ENCODE results near the gene TBC1D22A. TPM values are rescaled to one million over a fixed set of nuclear protein-coding genes. Genes with fewer than 3 reads are reported as not detected.

Gene TBC1D22A
- total RNA-seq, 1 experiment from 2014 or later = 20.9 TPM

DNA sequence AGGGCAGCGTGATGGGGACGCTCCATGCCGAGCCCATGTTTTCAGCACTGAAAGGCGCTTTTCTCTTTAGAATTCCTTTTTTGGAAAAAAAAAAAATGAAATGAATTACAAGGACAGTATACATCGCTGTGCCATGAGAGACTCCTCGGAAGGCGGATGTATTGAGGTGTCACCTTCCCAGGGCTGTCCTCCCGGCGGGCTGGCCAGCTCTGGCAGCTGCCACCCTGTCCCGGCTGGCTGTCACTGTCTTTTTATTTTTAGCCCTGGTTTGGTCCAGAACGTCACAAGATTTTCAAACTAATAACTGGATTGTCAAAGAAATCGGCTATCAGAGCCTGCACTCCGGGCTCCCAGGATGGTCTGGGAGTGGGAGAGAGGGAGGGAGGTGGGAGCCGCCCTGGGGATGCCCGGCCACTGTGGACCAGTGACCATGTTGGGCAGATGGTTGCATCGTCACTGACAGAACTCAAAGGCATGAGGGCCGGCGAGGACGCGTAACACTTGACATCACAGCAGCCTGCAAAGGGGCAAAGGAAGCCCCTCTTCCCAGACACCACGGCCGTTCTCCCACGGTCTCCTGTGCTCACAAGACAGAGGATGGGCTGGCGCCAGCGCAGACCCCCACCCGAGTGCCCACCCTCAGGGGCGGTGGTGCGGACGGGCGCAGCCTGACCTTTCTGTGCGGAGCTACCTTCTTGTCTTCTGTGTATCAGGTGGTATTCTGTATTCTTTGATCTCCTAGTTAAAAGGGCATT lies 392.9 kb downstream of the TBC1D22A start:
- DNase-seq (ENCODE audit: low read depth, low spot score) (no peak), ATAC-seq (no peak)
- Histone ChIP-seq H3K27ac (ENCODE audit: low read depth, low read length) (no peak overlapping the region), H3K9me2 (ENCODE audit: insufficient read depth) (no peaks in the 10 kb centered on the region), H3K9ac (ENCODE audit: low read length) (no peak overlapping the region), H2AFZ (ENCODE audit: low read depth, low read length, poor library complexity, severe bottlenecking) (no peak overlapping the region), H3K4me1 (ENCODE audit: control insufficient read depth in 1 of 2, insufficient read depth in 2 of 2, low read length in 2 of 2) (peaks cover 0 to 10% of the 10 kb centered on the region in 2 experiments; a peak in 2 of 4 replicates), H3K4me2 (ENCODE audit: low read length) (no peak overlapping the region), H3K27me3 (ENCODE audit: insufficient read depth, low read length) (no peaks in the 10 kb centered on the region), H4K20me1 (ENCODE audit: insufficient read depth) (no peaks in the 10 kb centered on the region), H3K79me2 (ENCODE audit: insufficient read depth, low read length) (no peaks in the 10 kb centered on the region), H3K9me3 (ENCODE audit: control insufficient read depth in 1 of 2, insufficient read depth in 1 of 2, low read depth in 1 of 2, low read length in 2 of 2) (no peaks in the 10 kb centered on the region), H3K36me3 (ENCODE audit: control insufficient read depth in 1 of 2, insufficient read depth in 2 of 2, low read length in 2 of 2) (no peaks in the 10 kb centered on the region), H3K4me3 (replicated peaks in 1 of 2; ENCODE audit: low read depth in 1 of 2, low read length in 2 of 2) (no peak overlapping the region)
- CTCF ChIA-PET = no interaction called here
- POLR2A ChIA-PET = no interaction called here
- no TSS peak for BruUV-seq (replicated peaks)
- intact Hi-C loops (cut with micrococcal nuclease) = no loop called here
- TF ChIP-seq EZH2phosphoT487 (IDR thresholded peaks at IDR 0.05; ENCODE audit: borderline replicate concordance) (no peak), EZH2 (IDR thresholded peaks at IDR 0.05) (no peak), SIN3A (IDR thresholded peaks at IDR 0.05; ENCODE audit: low read depth) (no peak), SRF (IDR thresholded peaks at IDR 0.05; ENCODE audit: low read depth) (no peak)
- RAD21 ChIA-PET (ENCODE audit: low non-redundant PET in 1 of 2, low total read pairs in 2 of 2, uncharacterized antibody in 2 of 2, unreplicated experiment in 2 of 2) = no interaction called here

DNA sequence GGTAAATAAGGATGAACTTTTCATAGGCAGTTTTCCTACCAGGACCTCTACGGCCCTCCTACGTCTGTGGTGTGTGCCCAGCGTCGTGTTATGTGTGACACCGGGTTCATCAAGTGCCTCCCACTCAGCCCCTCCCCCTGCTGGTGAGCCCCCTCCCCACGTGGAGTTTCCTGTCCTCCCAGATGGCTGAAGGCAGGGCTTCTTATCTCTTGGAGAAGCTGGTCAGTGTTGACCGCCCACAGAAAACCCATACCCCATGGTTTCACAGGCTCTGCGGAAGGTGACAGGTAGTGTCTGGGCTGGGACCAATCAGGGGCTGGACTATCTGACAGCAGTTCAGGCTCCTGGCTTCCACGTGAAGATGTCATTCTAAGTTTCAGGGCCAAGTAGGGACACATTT lies 393.5 kb downstream of the TBC1D22A start:
- Histone ChIP-seq H3K36me3 (ENCODE audit: control insufficient read depth in 1 of 2, insufficient read depth in 2 of 2, low read length in 2 of 2) (no peaks in the 10 kb centered on the region), H4K20me1 (ENCODE audit: insufficient read depth) (no peaks in the 10 kb centered on the region), H3K4me3 (replicated peaks in 1 of 2; ENCODE audit: low read depth in 1 of 2, low read length in 2 of 2) (no peak overlapping the region), H3K27ac (ENCODE audit: low read depth, low read length) (no peak overlapping the region), H3K9ac (ENCODE audit: low read length) (no peak overlapping the region), H3K27me3 (ENCODE audit: insufficient read depth, low read length) (no peaks in the 10 kb centered on the region), H3K9me2 (ENCODE audit: insufficient read depth) (no peaks in the 10 kb centered on the region), H3K4me1 (ENCODE audit: control insufficient read depth in 1 of 2, insufficient read depth in 2 of 2, low read length in 2 of 2) (peaks cover 0 to 9% of the 10 kb centered on the region in 2 experiments; a peak in 2 of 4 replicates), H3K9me3 (ENCODE audit: control insufficient read depth in 1 of 2, insufficient read depth in 1 of 2, low read depth in 1 of 2, low read length in 2 of 2) (no peaks in the 10 kb centered on the region), H3K4me2 (ENCODE audit: low read length) (no peak overlapping the region), H2AFZ (ENCODE audit: low read depth, low read length, poor library complexity, severe bottlenecking) (no peak overlapping the region), H3K79me2 (ENCODE audit: insufficient read depth, low read length) (no peaks in the 10 kb centered on the region)
- DNase-seq (ENCODE audit: low read depth, low spot score) = no peak
- intact Hi-C loops (cut with micrococcal nuclease) = no loop called here
- TF ChIP-seq EZH2phosphoT487 (IDR thresholded peaks at IDR 0.05; ENCODE audit: borderline replicate concordance) (no peak), CBX3 (IDR thresholded peaks at IDR 0.05; ENCODE audit: low read depth) (no peak), POLR2AphosphoS5 (IDR thresholded peaks at IDR 0.05; ENCODE audit: low read depth, low read length) (no peak), EZH2 (IDR thresholded peaks at IDR 0.05) (no peak), POLR2A (IDR thresholded peaks at IDR 0.05; ENCODE audit: borderline replicate concordance, extremely low read depth, insufficient read depth, insufficient read length) (no peak), REST (IDR thresholded peaks at IDR 0.05; ENCODE audit: low read depth) (no peak), SP1 (IDR thresholded peaks at IDR 0.05; ENCODE audit: low read depth) (no peak)
- ChIA-PET RAD21 (ENCODE audit: low non-redundant PET in 1 of 2, low total read pairs in 2 of 2, uncharacterized antibody in 2 of 2, unreplicated experiment in 2 of 2) (no interaction called here), POLR2A (no interaction called here), CTCF (no interaction called here)
- no peak for ATAC-seq
- no TSS peak for BruUV-seq (replicated peaks)
